GM21360 (cell line): ENCODE measurements around the gene DNASE1L3.

ENCODE experiments used
- ATAC-seq: cut with Tn5 transposase; IDR thresholded peaks from one replicate; pipeline ENCODE4 v1.9.1; 2021; ENCODE audit warnings: mild to moderate bottlenecking, moderate library complexity; ENCODE audit not compliant: unreplicated experiment

DNASE1L3 gene

GRCh38 chr3:58164199-58164879 is 46.4 kb downstream of the DNASE1L3 start:
- no peak for ATAC-seq

- no peak for ATAC-seq
Measured at GRCh38 chr3:58163234-58163633, 47.5 kb downstream of the DNASE1L3 start.

GRCh38 chr3:58161435-58162398 is 49.1 kb downstream of the DNASE1L3 start:
- no peak for ATAC-seq

GRCh38 chr3:58160399-58160798 is 50.4 kb downstream of the DNASE1L3 start:
- ATAC-seq = no peak

- no peak for ATAC-seq
Measured at GRCh38 chr3:58158442-58159153, 52.2 kb downstream of the DNASE1L3 start.

GRCh38 chr3:58157700-58158099 is 53.1 kb downstream of the DNASE1L3 start:
- no peak for ATAC-seq

GRCh38 chr3:58155838-58156237 is 54.9 kb downstream of the DNASE1L3 start:
- no peak for ATAC-seq

GRCh38 chr3:58154626-58155449 is 55.9 kb downstream of the DNASE1L3 start:
- ATAC-seq = no peak

- no peak for ATAC-seq
Measured at GRCh38 chr3:58153371-58153770, 57.4 kb downstream of the DNASE1L3 start.

- no peak for ATAC-seq
Measured at GRCh38 chr3:58152225-58153015, 58.4 kb downstream of the DNASE1L3 start.

- no peak for ATAC-seq
Measured at GRCh38 chr3:58151637-58152036, 59.1 kb downstream of the DNASE1L3 start.

GRCh38 chr3:58150810-58151199 is 60.0 kb downstream of the DNASE1L3 start:
- ATAC-seq = no peak

GRCh38 chr3:58150130-58150809 is 60.5 kb downstream of the DNASE1L3 start:
- no peak for ATAC-seq

GRCh38 chr3:58148049-58148448 is 62.7 kb downstream of the DNASE1L3 start:
- no peak for ATAC-seq

- ATAC-seq = no peak
Measured at GRCh38 chr3:58144478-58145325, 66.1 kb downstream of the DNASE1L3 start.

- no peak for ATAC-seq
Measured at GRCh38 chr3:58143417-58144055, 67.2 kb downstream of the DNASE1L3 start.
